Astrocyte of the spinal cord (primary cell): Measurements from ENCODE around the gene PALM.

Source experiments
- DNase-seq: peaks from one replicate; pipeline ENCODE4 v3.0.0; 2011; ENCODE audit warnings: low read depth, low spot score
- H3K4me3 ChIP-seq: 2 replicates; pipeline ENCODE4 v1.5.1; 2011; ENCODE audit warnings: low read depth, mild to moderate bottlenecking, low read length, moderate library complexity
- in situ Hi-C: cut with HindIII; loops from 2 replicates; pipeline ENCODE4 v1.10.0; 2017; ENCODE audit warnings: low sequenced_read_pairs
- TF ChIP-seq, protein P1 (sequence below): IDR thresholded peaks from 2 replicates; pipeline ENCODE4 v1.5.1; 2012; ENCODE audit warnings: low read depth, mild to moderate bottlenecking, low read length, inconsistent platforms

Gene PALM

DNA sequence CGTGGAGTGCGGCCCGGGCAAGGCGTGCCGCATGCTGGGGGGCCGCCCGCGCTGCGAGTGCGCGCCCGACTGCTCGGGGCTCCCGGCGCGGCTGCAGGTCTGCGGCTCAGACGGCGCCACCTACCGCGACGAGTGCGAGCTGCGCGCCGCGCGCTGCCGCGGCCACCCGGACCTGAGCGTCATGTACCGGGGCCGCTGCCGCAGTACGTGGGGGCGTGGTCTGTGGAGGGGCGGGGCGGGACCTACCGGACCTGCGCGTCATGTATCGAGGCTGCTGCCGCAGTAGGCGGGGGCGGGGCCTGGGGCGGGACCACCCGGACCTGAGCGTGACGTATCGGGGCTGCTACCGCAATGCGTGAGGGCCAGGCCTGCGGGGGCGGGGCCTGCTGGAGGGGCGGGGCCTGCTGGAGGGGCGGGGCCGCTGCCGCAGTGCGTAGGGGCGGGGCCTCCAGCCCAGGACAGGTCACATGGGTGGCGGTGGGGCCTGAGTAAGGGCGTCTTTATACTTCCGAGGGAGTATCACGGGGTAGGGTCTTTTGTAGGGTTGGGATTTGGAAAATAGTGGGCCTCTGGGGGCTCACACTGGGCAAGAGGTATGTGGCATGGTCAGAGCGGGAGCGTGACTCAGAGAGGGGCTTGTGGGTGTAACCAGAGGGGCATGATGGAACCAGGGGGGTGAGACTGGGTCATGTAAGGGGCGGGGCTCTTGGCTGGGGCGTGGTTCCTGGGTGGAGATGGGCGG lies 28.3 kb upstream of the PALM start:
- in situ Hi-C loops: no loop called here
- peak; percentile 99 for DNase-seq
- peak overlapping the region; percentile 45 for H3K4me3 ChIP-seq
- TF ChIP-seq, protein P1, sequence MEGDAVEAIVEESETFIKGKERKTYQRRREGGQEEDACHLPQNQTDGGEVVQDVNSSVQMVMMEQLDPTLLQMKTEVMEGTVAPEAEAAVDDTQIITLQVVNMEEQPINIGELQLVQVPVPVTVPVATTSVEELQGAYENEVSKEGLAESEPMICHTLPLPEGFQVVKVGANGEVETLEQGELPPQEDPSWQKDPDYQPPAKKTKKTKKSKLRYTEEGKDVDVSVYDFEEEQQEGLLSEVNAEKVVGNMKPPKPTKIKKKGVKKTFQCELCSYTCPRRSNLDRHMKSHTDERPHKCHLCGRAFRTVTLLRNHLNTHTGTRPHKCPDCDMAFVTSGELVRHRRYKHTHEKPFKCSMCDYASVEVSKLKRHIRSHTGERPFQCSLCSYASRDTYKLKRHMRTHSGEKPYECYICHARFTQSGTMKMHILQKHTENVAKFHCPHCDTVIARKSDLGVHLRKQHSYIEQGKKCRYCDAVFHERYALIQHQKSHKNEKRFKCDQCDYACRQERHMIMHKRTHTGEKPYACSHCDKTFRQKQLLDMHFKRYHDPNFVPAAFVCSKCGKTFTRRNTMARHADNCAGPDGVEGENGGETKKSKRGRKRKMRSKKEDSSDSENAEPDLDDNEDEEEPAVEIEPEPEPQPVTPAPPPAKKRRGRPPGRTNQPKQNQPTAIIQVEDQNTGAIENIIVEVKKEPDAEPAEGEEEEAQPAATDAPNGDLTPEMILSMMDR: peak; percentile 28

DNA sequence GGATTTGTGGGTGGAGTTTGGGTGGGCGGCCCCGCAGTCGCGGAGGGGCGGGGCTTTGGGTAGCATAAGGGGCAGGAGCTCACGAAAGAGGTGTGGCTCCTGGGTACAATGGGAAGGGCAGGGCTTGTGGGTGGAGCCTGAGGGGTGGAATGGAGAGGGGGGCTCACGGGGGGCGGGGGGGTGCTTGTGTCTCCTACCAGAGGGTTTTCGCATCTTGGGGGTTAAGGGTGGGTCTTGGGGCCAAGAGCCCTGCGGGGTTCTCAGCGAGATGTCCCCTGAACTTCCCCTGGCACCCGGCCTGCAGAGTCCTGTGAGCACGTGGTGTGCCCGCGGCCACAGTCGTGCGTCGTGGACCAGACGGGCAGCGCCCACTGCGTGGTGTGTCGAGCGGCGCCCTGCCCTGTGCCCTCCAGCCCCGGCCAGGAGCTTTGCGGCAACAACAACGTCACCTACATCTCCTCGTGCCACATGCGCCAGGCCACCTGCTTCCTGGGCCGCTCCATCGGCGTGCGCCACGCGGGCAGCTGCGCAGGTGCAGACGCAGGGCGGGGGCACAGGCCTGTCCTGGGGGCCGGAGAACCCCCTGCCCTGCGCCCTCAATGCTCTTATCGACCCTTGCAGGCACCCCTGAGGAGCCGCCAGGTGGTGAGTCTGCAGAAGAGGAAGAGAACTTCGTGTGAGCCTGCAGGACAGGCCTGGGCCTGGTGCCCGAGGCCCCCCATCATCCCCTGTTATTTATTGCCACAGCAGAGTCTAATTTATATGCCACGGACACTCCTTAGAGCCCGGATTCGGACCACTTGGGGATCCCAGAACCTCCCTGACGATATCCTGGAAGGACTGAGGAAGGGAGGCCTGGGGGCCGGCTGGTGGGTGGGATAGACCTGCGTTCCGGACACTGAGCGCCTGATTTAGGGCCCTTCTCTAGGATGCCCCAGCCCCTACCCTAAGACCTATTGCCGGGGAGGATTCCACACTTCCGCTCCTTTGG lies 27.4 kb upstream of the PALM start:
- in situ Hi-C loops: no loop called here
- H3K4me3 ChIP-seq: no peak overlapping the region
- DNase-seq: no peak
- TF ChIP-seq, protein P1: no peak

DNA sequence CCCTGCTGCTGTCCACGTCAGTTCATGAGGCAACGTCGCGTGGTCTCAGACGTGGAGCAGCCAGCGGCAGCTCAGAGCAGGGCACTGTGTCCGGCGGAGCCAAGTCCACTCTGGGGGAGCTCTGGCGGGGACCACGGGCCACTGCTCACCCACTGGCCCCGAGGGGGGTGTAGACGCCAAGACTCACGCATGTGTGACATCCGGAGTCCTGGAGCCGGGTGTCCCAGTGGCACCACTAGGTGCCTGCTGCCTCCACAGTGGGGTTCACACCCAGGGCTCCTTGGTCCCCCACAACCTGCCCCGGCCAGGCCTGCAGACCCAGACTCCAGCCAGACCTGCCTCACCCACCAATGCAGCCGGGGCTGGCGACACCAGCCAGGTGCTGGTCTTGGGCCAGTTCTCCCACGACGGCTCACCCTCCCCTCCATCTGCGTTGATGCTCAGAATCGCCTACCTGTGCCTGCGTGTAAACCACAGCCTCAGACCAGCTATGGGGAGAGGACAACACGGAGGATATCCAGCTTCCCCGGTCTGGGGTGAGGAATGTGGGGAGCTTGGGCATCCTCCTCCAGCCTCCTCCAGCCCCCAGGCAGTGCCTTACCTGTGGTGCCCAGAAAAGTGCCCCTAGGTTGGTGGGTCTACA lies 25.9 kb upstream of the PALM start:
- in situ Hi-C loops: no loop called here
- no peak for DNase-seq
- no peak overlapping the region for H3K4me3 ChIP-seq
- TF ChIP-seq, protein P1: no peak

DNA sequence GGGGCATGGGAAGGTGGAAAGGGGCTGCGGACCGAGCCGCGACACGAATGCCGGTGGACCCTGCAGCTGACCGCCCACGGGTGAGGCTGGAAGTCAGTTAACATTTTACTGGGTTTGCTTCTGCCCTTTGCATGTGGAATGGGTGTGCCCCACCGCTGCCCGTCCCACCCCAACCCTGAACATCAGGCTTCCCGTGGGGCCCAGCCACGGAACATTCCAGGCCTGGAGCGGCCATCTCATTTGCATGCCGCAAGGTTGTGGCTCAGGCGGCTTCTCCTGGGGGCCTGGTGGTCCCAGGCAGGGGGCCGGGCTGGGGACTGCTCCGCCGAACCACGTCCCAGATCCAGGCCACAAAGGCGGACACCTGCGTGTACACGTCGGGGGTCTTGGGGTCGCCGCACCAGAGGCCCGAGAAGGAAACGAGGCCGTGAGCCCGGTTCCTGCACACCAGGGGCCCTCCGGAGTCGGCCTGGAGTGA lies 23.2 kb upstream of the PALM start:
- DNase-seq: no peak
- in situ Hi-C loops: no loop called here
- H3K4me3 ChIP-seq: no peak overlapping the region
- TF ChIP-seq, protein P1: no peak

DNA sequence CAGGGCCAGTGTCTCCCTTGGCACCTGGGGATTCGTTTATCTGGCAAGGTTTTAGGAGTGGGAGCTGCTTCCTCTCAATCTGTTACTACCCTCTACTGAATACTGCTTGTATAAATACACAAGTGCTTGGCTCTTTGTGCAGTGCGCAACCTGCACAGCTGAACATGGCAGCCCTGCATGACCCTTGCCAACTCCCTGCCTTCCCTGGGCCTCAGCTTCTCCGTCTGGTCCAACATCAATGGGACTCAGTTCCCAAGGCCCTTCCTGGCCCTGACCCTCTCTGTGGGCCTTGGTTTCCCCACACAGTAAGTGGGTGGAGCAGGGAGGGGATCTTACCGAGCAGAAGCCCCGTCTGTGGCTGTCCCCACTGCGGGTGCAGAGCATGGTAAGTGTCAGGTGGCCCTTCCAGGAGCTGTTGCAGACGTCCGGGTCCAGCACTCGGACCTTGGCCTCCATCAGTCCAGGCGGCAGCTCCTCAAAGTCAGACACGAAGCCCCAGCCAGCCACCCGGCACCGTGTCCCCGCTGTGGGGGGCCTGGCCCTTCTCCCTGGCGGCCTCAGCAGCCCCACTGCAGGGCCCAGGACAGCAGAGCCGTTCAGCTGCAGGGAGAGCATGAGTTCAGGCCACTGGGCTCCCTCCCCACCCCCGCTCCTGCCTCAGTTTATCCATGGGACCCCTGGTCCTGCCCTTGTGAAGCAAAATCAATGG lies 22.0 kb upstream of the PALM start:
- TF ChIP-seq, protein P1: no peak
- H3K4me3 ChIP-seq: no peak overlapping the region
- in situ Hi-C loops: no loop called here
- DNase-seq: no peak
